Uterus (tissue), 2 donors: ENCODE data around the gene BDKRB1.

Source experiments
- CTCF ChIP-seq, 4 experiments: fragments of 200-600 bp in 2 of 4; fragments of 450-650 bp in 2 of 4; sonication (generic) in 2 of 4; IDR thresholded peaks; one replicate each; pipeline ENCODE4 v1.5.1; 2016 to 2019; ENCODE audit warnings: antibody characterized with exemption in 4 of 4, mild to moderate bottlenecking in 2 of 4, moderate library complexity in 1 of 4
- POLR2A ChIP-seq, 2 donors: fragments of 450-650 bp; IDR thresholded peaks; one replicate each; pipeline ENCODE4 v1.6.1; 2016; ENCODE audit warnings: antibody characterized with exemption in 2 of 2, mild to moderate bottlenecking in 1 of 2, moderate library complexity in 1 of 2

- no peak for TF ChIP-seq POLR2A (IDR thresholded peaks at IDR 0.05)
- no peak for TF ChIP-seq CTCF (IDR thresholded peaks at IDR 0.05)
These were observed 47.3 kb upstream of the BDKRB1 start for GRCh38 chr14:96208739-96209138.
